Measurements from ENCODE around the gene PLB1. TPM values are rescaled to one million over a fixed set of nuclear protein-coding genes. Genes with fewer than 3 reads are reported as not detected.

Gene PLB1
- total RNA-seq, 1 donor from 2014 or later = not detected

- Mint-ChIP-seq H3K27ac (ENCODE audit: unreplicated experiment) (no peak overlapping the region), H3K36me3 (ENCODE audit: unreplicated experiment) (no peaks in the 10 kb centered on the region), H3K4me1 (ENCODE audit: low read depth, unreplicated experiment) (peaks cover 2% of the 10 kb centered on the region), H3K9me3 (ENCODE audit: unreplicated experiment) (peaks cover 6% of the 10 kb centered on the region), H3K4me3 (ENCODE audit: unreplicated experiment) (no peak overlapping the region), H3K27me3 (ENCODE audit: unreplicated experiment) (peaks cover 3% of the 10 kb centered on the region)
- no peak for DNase-seq
- TF ChIP-seq CTCF (IDR thresholded peaks at IDR 0.05; ENCODE audit: partially characterized antibody, unreplicated experiment) = no peak
Measured at GRCh38 chr2:28538134-28538533, 42.3 kb downstream of the PLB1 start.

GRCh38 chr2:28538652-28539051, 42.8 kb downstream of the PLB1 start:
- H3K9me3 Mint-ChIP-seq (ENCODE audit: unreplicated experiment) = peaks cover 6% of the 10 kb centered on the region
- H3K4me3 Mint-ChIP-seq (ENCODE audit: unreplicated experiment) = no peak overlapping the region
- no peak overlapping the region for H3K27ac Mint-ChIP-seq (ENCODE audit: unreplicated experiment)
- peaks cover 3% of the 10 kb centered on the region for H3K27me3 Mint-ChIP-seq (ENCODE audit: unreplicated experiment)
- no peak for DNase-seq
- peaks cover 3% of the 10 kb centered on the region for H3K4me1 Mint-ChIP-seq (ENCODE audit: low read depth, unreplicated experiment)
- no peak for TF ChIP-seq CTCF (IDR thresholded peaks at IDR 0.05; ENCODE audit: partially characterized antibody, unreplicated experiment)
- H3K36me3 Mint-ChIP-seq (ENCODE audit: unreplicated experiment) = no peaks in the 10 kb centered on the region

GRCh38 chr2:28539118-28539541, 43.3 kb downstream of the PLB1 start:
- H3K9me3 Mint-ChIP-seq (ENCODE audit: unreplicated experiment) = peaks cover 6% of the 10 kb centered on the region
- peaks cover 3% of the 10 kb centered on the region for H3K27me3 Mint-ChIP-seq (ENCODE audit: unreplicated experiment)
- TF ChIP-seq CTCF (IDR thresholded peaks at IDR 0.05; ENCODE audit: partially characterized antibody, unreplicated experiment) = no peak
- no peak overlapping the region for H3K4me3 Mint-ChIP-seq (ENCODE audit: unreplicated experiment)
- no peaks in the 10 kb centered on the region for H3K36me3 Mint-ChIP-seq (ENCODE audit: unreplicated experiment)
- DNase-seq = no peak
- no peak overlapping the region for H3K27ac Mint-ChIP-seq (ENCODE audit: unreplicated experiment)
- H3K4me1 Mint-ChIP-seq (ENCODE audit: low read depth, unreplicated experiment) = peaks cover 6% of the 10 kb centered on the region

GRCh38 chr2:28543316-28544035, 47.6 kb downstream of the PLB1 start:
- H3K9me3 Mint-ChIP-seq (ENCODE audit: unreplicated experiment) = peaks cover 4% of the 10 kb centered on the region
- peak; percentile 43 for DNase-seq
- H3K36me3 Mint-ChIP-seq (ENCODE audit: unreplicated experiment) = no peaks in the 10 kb centered on the region
- peaks cover 6% of the 10 kb centered on the region for H3K4me1 Mint-ChIP-seq (ENCODE audit: low read depth, unreplicated experiment)
- H3K4me3 Mint-ChIP-seq (ENCODE audit: unreplicated experiment) = no peak overlapping the region
- no peak overlapping the region for H3K27ac Mint-ChIP-seq (ENCODE audit: unreplicated experiment)
- H3K27me3 Mint-ChIP-seq (ENCODE audit: unreplicated experiment) = peaks cover 3% of the 10 kb centered on the region
- no peak for TF ChIP-seq CTCF (IDR thresholded peaks at IDR 0.05; ENCODE audit: partially characterized antibody, unreplicated experiment)

- no peak overlapping the region for H3K27ac Mint-ChIP-seq (ENCODE audit: unreplicated experiment)
Measured at GRCh38 chr2:28544036-28544346, 48.1 kb downstream of the PLB1 start.

More at GRCh38 chr2:28544036-28544346, 48.1 kb downstream of the PLB1 start:
- no peak for TF ChIP-seq CTCF (IDR thresholded peaks at IDR 0.05; ENCODE audit: partially characterized antibody, unreplicated experiment)
- no peaks in the 10 kb centered on the region for H3K36me3 Mint-ChIP-seq (ENCODE audit: unreplicated experiment)
- no peak overlapping the region for H3K4me3 Mint-ChIP-seq (ENCODE audit: unreplicated experiment)
- H3K27me3 Mint-ChIP-seq (ENCODE audit: unreplicated experiment) = peaks cover 3% of the 10 kb centered on the region
- peaks cover 4% of the 10 kb centered on the region for H3K9me3 Mint-ChIP-seq (ENCODE audit: unreplicated experiment)
- no peak for DNase-seq
- peaks cover 6% of the 10 kb centered on the region for H3K4me1 Mint-ChIP-seq (ENCODE audit: low read depth, unreplicated experiment)

All from glutamatergic neuron (in vitro differentiated cells).